Measurements from ENCODE around the gene SLC22A16. TPM values are rescaled to one million over a fixed set of nuclear protein-coding genes. Genes with fewer than 3 reads are reported as not detected.

SLC22A16 gene
- total and polyA plus RNA-seq, 8 donors: 0.30 to 0.92 (median 0.31) TPM; not detected in 5

DNA sequence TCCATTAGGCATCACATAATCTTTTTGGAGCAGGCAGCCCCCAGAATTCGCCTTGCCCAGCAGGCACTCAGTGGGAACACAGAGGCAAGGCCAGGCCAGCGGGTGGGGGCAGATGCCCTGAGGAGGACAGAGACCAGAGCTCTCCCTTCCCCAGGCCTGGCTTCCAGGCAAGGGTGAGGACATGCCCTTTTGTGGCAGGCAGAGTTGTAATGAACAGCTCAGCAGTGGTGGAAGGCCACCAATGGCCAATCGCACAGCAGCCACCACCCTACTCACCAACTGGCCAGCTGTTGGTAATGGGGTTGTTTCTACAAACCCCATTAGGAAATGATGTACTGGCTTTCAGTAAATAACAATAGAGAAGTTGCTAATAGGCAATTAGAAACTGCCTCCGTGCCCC lies 45.7 kb downstream of the SLC22A16 start:
- intact Hi-C loops (cut with DNase I; ENCODE audit: low total_unique reads): no loop called here
- Histone ChIP-seq H3K4me1 (no peaks in the 10 kb centered on the region), H3K27me3 (peaks cover 0 to 9% (median 0%) of the 10 kb centered on the region in 3 donors), H3K36me3 (no peaks in the 10 kb centered on the region), H3K9me3 (no peaks in the 10 kb centered on the region), H3K4me3 (no peak overlapping the region), H3K27ac (no peak overlapping the region)
- 85 to 95% (median 90%) methylated on average over 4 of the region's 4 CpGs for WGBS, 5 donors
- no peak for TF ChIP-seq POLR2AphosphoS5 (IDR thresholded peaks at IDR 0.05)
- no peak for DNase-seq

DNA sequence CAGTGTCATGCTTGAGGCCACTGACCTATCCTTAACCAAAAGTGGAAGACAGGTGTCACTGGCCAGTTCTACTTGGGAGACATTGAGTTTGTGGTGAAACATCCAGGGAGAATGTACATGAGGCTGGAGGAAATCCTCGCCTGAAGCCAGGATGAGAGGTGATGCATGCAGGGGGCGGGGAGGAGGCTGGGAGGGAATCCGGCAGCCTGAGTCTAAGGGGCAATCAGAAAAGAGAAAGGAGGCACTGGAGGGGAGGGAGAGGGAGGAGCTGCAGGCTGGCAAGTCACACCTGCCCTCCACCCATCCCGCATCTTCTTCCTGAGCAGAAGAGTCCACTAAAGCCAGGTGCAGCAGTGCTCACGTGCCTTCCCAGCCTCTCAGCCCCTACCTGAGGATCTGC lies 46.2 kb downstream of the SLC22A16 start:
- Histone ChIP-seq H3K36me3 (no peaks in the 10 kb centered on the region), H3K4me1 (no peaks in the 10 kb centered on the region), H3K27ac (no peak overlapping the region), H3K9me3 (no peaks in the 10 kb centered on the region), H3K4me3 (no peak overlapping the region), H3K27me3 (peaks cover 0 to 10% (median 0%) of the 10 kb centered on the region in 3 donors)
- TF ChIP-seq POLR2A (IDR thresholded peaks at IDR 0.05) (no peak), POLR2AphosphoS5 (IDR thresholded peaks at IDR 0.05) (no peak), EP300 (IDR thresholded peaks at IDR 0.05) (no peak)
- TF ChIP-seq, protein P1, sequence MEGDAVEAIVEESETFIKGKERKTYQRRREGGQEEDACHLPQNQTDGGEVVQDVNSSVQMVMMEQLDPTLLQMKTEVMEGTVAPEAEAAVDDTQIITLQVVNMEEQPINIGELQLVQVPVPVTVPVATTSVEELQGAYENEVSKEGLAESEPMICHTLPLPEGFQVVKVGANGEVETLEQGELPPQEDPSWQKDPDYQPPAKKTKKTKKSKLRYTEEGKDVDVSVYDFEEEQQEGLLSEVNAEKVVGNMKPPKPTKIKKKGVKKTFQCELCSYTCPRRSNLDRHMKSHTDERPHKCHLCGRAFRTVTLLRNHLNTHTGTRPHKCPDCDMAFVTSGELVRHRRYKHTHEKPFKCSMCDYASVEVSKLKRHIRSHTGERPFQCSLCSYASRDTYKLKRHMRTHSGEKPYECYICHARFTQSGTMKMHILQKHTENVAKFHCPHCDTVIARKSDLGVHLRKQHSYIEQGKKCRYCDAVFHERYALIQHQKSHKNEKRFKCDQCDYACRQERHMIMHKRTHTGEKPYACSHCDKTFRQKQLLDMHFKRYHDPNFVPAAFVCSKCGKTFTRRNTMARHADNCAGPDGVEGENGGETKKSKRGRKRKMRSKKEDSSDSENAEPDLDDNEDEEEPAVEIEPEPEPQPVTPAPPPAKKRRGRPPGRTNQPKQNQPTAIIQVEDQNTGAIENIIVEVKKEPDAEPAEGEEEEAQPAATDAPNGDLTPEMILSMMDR (IDR thresholded peaks at IDR 0.05): no peak
- WGBS, 5 donors: 56 to 69% (median 65%) methylated on average over 5 of the region's 5 CpGs
- no peak for DNase-seq
- intact Hi-C loops (cut with DNase I; ENCODE audit: low total_unique reads): no loop called here

DNA sequence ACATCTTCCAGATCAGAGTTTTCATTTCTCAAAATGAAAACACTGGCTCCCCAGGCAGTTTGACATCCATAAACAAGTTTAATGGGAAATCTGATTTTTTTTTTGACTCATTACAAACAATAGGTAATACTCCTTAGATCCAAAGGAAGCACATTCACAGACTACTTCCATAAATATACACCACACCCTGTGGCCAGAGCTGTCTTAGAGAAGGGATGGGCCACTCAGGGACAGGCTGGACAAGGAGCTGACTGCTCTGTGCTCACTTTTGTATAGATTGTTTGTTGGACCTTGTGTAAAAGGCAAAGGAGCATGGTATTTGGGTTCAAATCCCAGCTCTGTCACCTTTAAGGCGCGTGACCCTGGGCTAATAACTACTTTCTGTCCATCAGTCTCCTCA lies 48.3 kb downstream of the SLC22A16 start:
- 90 to 100% (median 95%) methylated on average over 2 of the region's 2 CpGs for WGBS, 5 donors
- intact Hi-C loops (cut with DNase I; ENCODE audit: low total_unique reads): no loop called here
- peaks cover 0 to 16% (median 0%) of the 10 kb centered on the region in 3 donors for H3K27me3 ChIP-seq

DNA sequence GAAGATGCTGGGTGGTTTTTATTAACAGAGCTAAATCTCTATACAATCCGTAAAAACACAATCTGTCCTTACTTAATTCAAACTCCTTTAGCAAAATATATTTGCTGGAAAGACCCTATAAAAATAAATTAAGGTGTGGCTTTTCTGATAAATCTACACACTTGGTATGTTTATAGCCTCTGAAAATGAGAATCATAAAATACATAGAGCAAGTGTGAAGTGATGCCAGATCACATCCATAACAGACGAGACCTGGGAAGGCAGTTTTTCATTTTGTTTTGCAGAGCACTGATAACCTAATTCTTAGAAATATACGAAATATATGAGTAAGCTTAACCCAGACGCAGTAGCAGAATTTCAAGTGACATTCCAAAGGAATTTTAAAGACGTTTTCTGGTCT lies 50.6 kb downstream of the SLC22A16 start:
- peaks cover 0 to 15% (median 0%) of the 10 kb centered on the region in 3 donors for H3K27me3 ChIP-seq
- peaks cover 0 to 11% (median 4%) of the 10 kb centered on the region in 4 donors for H3K9me3 ChIP-seq
- no peak for DNase-seq
- WGBS, 5 donors: 23 to 43% (median 39%) methylated on average over 5 of the region's 5 CpGs
- intact Hi-C loops (cut with DNase I; ENCODE audit: low total_unique reads): no loop called here
- H3K36me3 ChIP-seq: no peaks in the 10 kb centered on the region
- H3K4me3 ChIP-seq: no peak overlapping the region
- TF ChIP-seq POLR2A (IDR thresholded peaks at IDR 0.05): no peak
- H3K27ac ChIP-seq: no peak overlapping the region
- no peaks in the 10 kb centered on the region for H3K4me1 ChIP-seq

More for the DNA sequence above, 48.3 kb downstream of the SLC22A16 start:
- Histone ChIP-seq H3K9me3 (no peaks in the 10 kb centered on the region), H3K4me1 (no peaks in the 10 kb centered on the region), H3K4me3 (no peak overlapping the region), H3K27ac (no peak overlapping the region), H3K36me3 (no peaks in the 10 kb centered on the region)
- DNase-seq: no peak
- no peak for TF ChIP-seq POLR2AphosphoS5 (IDR thresholded peaks at IDR 0.05)
- TF ChIP-seq, protein P1 (IDR thresholded peaks at IDR 0.05): no peak
- TF ChIP-seq EP300 (IDR thresholded peaks at IDR 0.05): no peak
- no peak for TF ChIP-seq POLR2A (IDR thresholded peaks at IDR 0.05)

DNA sequence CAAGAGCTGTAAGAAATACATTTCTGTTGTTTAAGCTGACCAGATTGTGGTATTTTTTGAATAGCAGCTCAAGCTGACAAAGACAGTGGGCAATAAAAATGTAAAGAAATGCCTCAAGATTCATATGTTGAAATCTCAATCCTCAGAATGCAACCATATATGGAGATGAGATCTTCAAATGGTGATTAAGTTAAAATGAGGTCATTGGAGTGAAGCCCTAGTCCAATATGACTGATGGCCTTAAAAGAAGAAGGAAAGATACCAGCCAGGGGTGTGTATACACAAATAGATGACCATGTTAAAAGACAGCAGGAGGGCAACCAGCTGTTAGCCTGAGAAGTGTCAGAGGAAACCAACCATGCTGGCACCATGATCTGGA lies 54.0 kb downstream of the SLC22A16 start:
- Histone ChIP-seq H3K27ac (no peak overlapping the region), H3K9me3 (peaks cover 0 to 11% (median 4%) of the 10 kb centered on the region in 4 donors), H3K4me3 (no peak overlapping the region), H3K4me1 (no peaks in the 10 kb centered on the region), H3K36me3 (no peaks in the 10 kb centered on the region), H3K27me3 (peaks cover 0 to 7% (median 0%) of the 10 kb centered on the region in 3 donors)
- no peak for TF ChIP-seq POLR2A (IDR thresholded peaks at IDR 0.05)
- TF ChIP-seq, protein P1 (IDR thresholded peaks at IDR 0.05): no peak
- no peak for TF ChIP-seq EP300 (IDR thresholded peaks at IDR 0.05)
- TF ChIP-seq POLR2AphosphoS5 (IDR thresholded peaks at IDR 0.05): no peak
- DNase-seq: no peak
- intact Hi-C loops (cut with DNase I; ENCODE audit: low total_unique reads): no loop called here
